ENCODE data around the gene WWOX. TPM values are rescaled to one million over a fixed set of nuclear protein-coding genes. Genes with fewer than 3 reads are reported as not detected.

Gene WWOX
- polyA plus RNA-seq, 6 donors from 2014 or later, result 9.1 to 17.0 (median 12.5) TPM

DNA sequence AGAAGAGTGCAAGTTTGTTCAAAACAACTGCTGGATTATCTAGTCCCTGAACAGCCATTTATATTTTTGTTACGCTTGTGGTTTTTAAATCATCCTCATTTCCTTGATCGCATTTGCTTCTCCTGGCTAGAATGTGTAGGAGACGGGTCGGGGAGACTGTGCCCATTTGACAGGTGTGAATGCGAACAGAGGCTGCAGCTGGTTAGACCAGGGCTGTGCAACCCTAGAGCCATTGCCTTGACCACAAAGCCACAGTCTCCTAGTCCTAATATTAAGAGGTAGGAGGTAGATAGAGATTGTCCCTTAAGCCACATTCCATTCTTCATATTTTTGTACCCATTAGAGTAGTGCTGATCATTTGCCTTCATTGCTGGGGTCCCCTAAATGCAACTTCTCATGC, 639.1 kb downstream of the WWOX start:
- Mint-ChIP-seq H3K4me1 (peaks cover 13 to 27% (median 27%) of the 10 kb centered on the region in 3 donors), H3K27me3 (no peaks in the 10 kb centered on the region), H3K36me3 (no peaks in the 10 kb centered on the region), H3K4me3 (no peak overlapping the region), H3K27ac (peak overlapping the region in 1 of 6 donors; percentile 16), H3K9me3 (no peaks in the 10 kb centered on the region)
- DNase-seq, result no peak
- no peak for ATAC-seq (ENCODE audit: low read depth in 2 of 2)

DNA sequence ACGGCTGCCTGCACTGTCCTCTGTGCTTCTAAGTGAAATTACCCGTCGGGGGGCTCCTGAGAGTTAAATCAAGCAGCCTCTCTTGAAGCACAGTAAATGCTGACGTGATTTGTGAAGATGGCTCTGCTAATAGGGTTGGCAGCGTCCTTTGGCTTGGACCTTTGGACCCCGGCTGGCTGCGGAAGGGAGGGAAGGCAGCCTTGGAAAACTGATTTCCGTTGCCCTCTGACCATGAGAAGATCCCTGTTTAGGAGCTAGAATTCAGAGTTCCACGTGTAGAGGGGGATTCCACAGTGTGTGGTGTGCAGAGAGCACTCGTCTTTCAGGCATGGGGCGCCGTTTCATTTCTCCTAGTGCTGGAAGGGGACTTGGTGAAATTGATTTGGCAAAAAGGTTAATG, 640.8 kb downstream of the WWOX start:
- no peaks in the 10 kb centered on the region for H3K27me3 Mint-ChIP-seq
- peak overlapping the region in 4 of 6 donors; percentile 33 to 78 (median 54) for H3K27ac Mint-ChIP-seq
- no peaks in the 10 kb centered on the region for H3K36me3 Mint-ChIP-seq
- DNase-seq (no peak), ATAC-seq (ENCODE audit: low read depth in 2 of 2) (no peak)
- peaks cover 24 to 43% (median 40%) of the 10 kb centered on the region in 3 donors for H3K4me1 Mint-ChIP-seq
- no peaks in the 10 kb centered on the region for H3K9me3 Mint-ChIP-seq
- H3K4me3 Mint-ChIP-seq, result no peak overlapping the region

DNA sequence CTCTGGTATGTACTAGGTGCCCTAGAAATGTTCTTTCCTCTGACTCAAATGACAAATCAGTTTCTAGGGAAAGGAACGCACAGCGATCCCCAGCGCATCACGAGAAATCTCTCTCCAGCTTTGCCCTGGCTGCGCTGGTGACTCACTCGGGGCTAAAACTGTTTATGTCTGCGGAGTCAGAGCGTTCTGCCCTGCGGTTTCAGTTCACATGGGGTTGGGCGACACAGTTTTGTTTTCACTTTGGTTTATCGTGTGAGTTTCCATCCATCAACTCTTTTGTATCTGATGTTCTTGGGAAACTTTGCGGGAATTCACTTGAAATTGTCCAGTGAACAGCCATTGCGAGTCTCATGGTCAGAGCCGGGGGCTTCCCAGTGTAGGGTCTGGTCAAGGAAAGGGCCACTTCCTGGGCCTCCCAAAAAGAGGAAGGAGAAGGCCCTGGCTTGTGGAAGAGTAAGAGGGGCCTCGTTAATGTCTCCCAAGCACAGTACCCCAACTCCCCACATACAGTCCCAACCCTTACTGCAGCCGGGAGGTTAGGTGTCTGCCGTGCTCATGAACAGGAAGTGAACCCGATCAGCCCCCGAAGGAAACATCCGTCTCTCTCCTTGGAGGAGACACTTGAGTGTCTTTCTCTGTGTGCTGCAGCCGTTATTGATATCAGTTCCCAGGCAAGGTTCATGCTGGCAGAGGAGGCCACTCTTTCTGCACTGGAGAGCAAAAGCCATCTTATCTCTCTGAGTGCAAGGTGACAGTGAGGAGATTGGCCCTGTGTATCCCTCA, 643.2 kb downstream of the WWOX start:
- H3K27ac Mint-ChIP-seq, result peak overlapping the region; percentile 94 to 98 (median 96)
- H3K9me3 Mint-ChIP-seq, result peaks cover 0 to 9% (median 2%) of the 10 kb centered on the region in 7 donors
- H3K4me3 Mint-ChIP-seq, result peak overlapping the region; percentile 53 to 90 (median 74)
- H3K4me1 Mint-ChIP-seq, result peaks cover 26 to 63% (median 47%) of the 10 kb centered on the region in 3 donors
- no peaks in the 10 kb centered on the region for H3K27me3 Mint-ChIP-seq
- peak; percentile 90 to 93 for ATAC-seq (ENCODE audit: low read depth in 2 of 2)
- peak; percentile 58 for DNase-seq
- H3K36me3 Mint-ChIP-seq, result no peaks in the 10 kb centered on the region

DNA sequence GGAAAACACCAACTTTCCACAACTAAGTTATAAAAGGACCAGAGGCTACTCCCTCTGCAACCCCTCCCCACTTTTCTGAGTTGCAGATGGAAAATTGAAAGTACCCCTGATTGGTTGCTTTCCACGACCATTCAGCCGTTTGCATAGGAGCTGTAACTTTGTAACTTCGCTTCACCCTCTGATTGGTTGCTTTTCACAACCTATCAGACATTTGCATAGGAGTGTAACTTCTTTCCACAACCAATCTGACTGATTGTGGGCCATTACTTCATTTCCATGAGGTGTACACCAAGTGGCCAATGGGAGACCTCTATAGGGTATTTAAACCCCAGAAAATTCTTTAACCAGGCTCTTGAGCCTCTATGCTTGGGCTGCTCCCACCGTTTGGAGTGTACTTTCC, 644.1 kb downstream of the WWOX start:
- H3K36me3 Mint-ChIP-seq, result no peaks in the 10 kb centered on the region
- ATAC-seq (ENCODE audit: low read depth in 2 of 2) (no peak), DNase-seq (no peak)
- no peaks in the 10 kb centered on the region for H3K27me3 Mint-ChIP-seq
- peaks cover 0 to 9% (median 2%) of the 10 kb centered on the region in 7 donors for H3K9me3 Mint-ChIP-seq
- peaks cover 29 to 71% (median 56%) of the 10 kb centered on the region in 3 donors for H3K4me1 Mint-ChIP-seq
- H3K27ac Mint-ChIP-seq, result peak overlapping the region in 5 of 6 donors; percentile 94 to 98 (median 95)
- H3K4me3 Mint-ChIP-seq, result peak overlapping the region in 6 of 8 donors; percentile 53 to 90 (median 74)

DNA sequence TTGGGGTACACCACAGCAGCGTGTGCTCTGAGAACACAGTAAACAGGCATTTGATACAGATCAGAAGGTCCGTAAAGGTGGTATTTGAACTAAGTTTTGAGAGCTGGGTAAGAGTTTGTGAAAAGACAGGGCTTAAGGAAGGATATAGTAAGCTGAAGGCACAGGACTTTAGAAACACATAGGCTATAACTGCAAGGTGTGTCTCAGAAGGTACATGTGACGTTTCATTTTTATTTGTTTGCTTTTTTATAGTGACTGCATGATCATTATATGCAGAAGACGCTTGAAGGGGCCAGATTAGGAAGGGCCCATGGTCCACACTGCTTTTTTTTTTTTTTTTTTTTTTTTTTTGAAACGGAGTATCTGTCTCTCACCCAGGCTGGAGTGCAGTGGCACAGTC, 644.6 kb downstream of the WWOX start:
- Mint-ChIP-seq H3K36me3 (no peaks in the 10 kb centered on the region), H3K4me3 (peak overlapping the region in 2 of 8 donors; percentile 9 to 47), H3K4me1 (peaks cover 34 to 77% (median 61%) of the 10 kb centered on the region in 3 donors), H3K27me3 (no peaks in the 10 kb centered on the region), H3K9me3 (peaks cover 0 to 9% (median 2%) of the 10 kb centered on the region in 7 donors), H3K27ac (peak overlapping the region in 4 of 6 donors; percentile 15 to 96 (median 64))
- ATAC-seq (ENCODE audit: low read depth in 2 of 2) (no peak), DNase-seq (no peak)

DNA sequence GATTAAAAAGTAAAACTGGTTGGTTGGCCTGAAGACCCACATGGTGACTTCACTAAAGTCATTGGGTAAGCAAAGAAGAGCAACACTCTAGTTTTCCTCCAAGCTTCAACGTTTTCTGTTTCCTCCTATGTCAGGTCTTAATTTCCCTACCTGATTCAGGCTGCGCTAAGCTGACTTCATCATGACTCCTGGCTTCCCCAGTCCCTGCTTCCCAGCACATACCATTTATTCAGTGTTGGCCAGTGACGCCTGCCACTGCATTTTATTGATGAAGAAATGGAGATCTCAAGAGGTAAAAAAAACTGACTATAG, 645.3 kb downstream of the WWOX start:
- Mint-ChIP-seq H3K4me3 (peak overlapping the region in 1 of 8 donors; percentile 22), H3K4me1 (peaks cover 41 to 82% (median 68%) of the 10 kb centered on the region in 3 donors), H3K27ac (peak overlapping the region in 5 of 6 donors; percentile 25 to 90 (median 78)), H3K27me3 (no peaks in the 10 kb centered on the region), H3K36me3 (no peaks in the 10 kb centered on the region), H3K9me3 (peaks cover 0 to 9% (median 2%) of the 10 kb centered on the region in 7 donors)
- ATAC-seq (ENCODE audit: low read depth in 2 of 2) (no peak), DNase-seq (no peak)

DNA sequence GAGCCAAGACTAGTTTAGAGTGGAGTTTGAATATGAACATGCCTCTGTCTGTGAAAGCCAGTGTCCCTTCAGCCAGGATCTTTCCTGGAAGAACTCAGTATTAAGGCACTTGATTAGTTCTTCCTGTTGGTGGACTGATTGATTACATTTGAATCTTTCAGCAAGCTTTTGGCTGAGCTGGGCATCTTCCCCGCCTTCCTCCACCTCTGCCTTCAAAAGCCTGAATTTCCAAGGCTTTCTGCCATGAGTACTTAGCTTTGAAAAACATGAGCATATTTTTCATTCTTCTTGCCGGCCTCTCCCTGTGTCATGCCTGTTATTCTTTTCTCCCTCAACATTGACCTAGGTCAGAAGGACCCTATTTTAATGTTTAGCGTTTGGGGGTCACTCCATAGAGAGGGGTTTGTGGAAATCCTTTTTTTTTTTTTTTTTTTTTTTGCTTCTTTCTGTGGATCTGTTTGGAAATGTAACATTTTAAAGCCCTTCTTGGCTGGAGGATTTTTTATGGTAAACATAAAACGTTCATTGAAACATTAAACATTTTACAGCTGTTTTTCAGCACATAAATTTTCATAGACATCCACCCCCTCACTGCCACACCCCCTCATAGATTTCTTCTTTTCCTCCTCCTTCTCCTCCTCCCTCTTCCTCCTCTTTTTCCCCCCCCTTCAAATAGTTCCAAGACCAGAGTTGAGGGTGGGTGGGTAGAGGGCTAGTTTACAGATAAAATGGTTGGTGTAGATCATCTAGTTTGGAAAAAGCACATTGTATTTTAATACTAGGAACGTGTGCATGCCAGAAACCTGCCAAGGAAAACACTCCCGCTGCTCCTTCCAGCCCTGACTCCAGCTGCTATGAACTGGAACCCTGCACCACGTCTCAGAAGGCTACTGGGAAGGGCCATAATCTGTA, 645.9 kb downstream of the WWOX start:
- Mint-ChIP-seq H3K4me3 (peak overlapping the region in 1 of 8 donors; percentile 42), H3K27ac (peak overlapping the region; percentile 65 to 91 (median 81))

DNA sequence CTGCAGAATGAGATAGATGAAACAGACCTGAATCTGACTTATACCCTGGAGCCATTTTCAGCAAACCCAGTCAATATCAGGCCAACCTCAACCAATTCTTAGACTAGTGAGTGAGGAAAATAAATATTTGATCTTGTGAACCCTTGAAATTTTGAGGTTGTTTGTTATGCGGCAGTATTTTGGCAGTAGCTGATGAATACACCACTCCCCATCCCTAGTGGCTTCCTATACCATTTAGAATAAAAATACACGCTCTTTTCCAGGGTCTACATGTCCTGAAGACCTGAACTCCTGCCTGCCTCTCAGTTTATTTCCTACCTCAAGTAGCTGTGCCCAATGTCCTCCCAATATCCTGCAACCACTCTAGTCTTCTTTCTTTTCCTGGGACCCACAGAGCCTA, 647.3 kb downstream of the WWOX start:
- H3K27me3 Mint-ChIP-seq, result no peaks in the 10 kb centered on the region
- DNase-seq, result no peak
- H3K9me3 Mint-ChIP-seq, result peaks cover 0 to 9% (median 2%) of the 10 kb centered on the region in 7 donors
- no peak for ATAC-seq (ENCODE audit: low read depth in 2 of 2)
- no peaks in the 10 kb centered on the region for H3K36me3 Mint-ChIP-seq
- peak overlapping the region in 1 of 6 donors; percentile 67 for H3K27ac Mint-ChIP-seq
- H3K4me1 Mint-ChIP-seq, result peaks cover 57 to 91% (median 83%) of the 10 kb centered on the region in 3 donors
- peak overlapping the region in 1 of 8 donors; percentile 6 for H3K4me3 Mint-ChIP-seq

More for the DNA sequence above, 645.9 kb downstream of the WWOX start:
- Mint-ChIP-seq H3K27me3 (no peaks in the 10 kb centered on the region), H3K36me3 (no peaks in the 10 kb centered on the region), H3K9me3 (peaks cover 0 to 9% (median 2%) of the 10 kb centered on the region in 7 donors), H3K4me1 (peaks cover 47 to 88% (median 72%) of the 10 kb centered on the region in 3 donors)
- ATAC-seq (ENCODE audit: low read depth in 2 of 2), result no peak
- no peak for DNase-seq

DNA sequence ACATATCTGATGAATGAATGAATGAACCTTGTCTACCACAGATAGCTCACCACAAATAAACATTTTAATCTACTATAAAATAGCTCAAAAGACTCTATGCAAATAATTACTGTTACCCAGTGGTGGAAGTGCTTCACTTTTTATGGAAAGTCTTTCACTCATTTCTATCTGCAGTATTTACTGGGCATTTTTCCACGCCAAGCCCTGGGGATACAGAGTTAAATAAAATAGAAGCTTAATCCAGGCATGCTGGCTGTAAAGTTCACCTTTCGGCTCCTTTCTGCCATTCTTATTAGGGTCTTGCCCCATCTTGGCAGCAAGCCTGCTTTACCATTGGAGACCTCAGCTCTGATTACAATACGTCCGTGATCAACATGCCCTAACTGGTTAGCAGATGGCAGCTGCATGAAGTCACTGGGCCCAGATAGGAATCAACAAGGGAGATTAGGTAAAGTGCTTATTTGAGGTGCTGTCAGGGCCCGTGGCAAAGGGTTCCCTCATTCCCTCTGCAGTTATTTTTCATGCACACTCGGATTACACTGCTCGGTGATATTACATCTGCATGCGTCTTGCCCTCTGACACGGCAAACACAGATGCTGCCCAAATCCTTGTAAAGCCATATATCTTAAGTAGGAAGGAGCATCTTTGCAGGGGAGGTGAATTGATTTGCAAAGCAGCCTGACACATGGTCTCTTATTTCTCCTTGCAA, 648.9 kb downstream of the WWOX start:
- H3K27ac Mint-ChIP-seq, result peak overlapping the region in 5 of 6 donors; percentile 51 to 95 (median 82)
- H3K36me3 Mint-ChIP-seq, result no peaks in the 10 kb centered on the region
- no peaks in the 10 kb centered on the region for H3K27me3 Mint-ChIP-seq
- H3K9me3 Mint-ChIP-seq, result peaks cover 0 to 9% (median 2%) of the 10 kb centered on the region in 7 donors
- H3K4me3 Mint-ChIP-seq, result peak overlapping the region; percentile 37 to 93 (median 80)
- ATAC-seq (ENCODE audit: low read depth in 2 of 2) (no peak), DNase-seq (no peak)
- peaks cover 46 to 91% (median 83%) of the 10 kb centered on the region in 3 donors for H3K4me1 Mint-ChIP-seq

DNA sequence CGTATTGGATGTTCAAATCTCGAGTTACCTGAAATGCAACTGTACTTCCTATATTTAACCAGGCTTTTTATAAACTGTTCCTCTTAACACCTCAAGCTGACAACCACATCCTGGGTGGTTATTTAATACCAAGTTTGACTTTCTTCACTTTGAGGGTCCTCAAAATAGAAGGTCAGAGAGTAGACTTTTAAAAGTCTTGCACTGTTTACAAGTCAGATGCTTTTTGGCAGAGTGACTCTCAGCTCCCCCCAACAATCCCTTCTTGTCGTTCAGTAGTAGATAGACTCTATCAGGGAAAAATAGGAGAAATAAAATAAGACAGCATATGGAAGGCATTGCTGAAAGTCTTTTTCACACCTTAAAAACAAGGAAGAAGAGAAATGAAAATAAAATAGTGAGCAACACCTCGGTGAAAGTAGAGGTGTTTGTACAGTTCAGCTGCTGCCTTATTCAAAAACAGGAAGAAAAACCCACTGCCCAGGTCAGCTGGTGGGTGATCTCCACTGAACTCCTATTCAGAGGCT, 650.4 kb downstream of the WWOX start:
- peak overlapping the region; percentile 36 to 97 (median 85) for H3K27ac Mint-ChIP-seq
- no peaks in the 10 kb centered on the region for H3K27me3 Mint-ChIP-seq
- H3K9me3 Mint-ChIP-seq, result peaks cover 0 to 9% (median 2%) of the 10 kb centered on the region in 7 donors
- ATAC-seq (ENCODE audit: low read depth in 2 of 2) (peak; percentile 75 to 79), DNase-seq (peak; percentile 46)
- H3K36me3 Mint-ChIP-seq, result peaks cover 0 to 3% of the 10 kb centered on the region in 2 donors
- peaks cover 46 to 89% (median 82%) of the 10 kb centered on the region in 3 donors for H3K4me1 Mint-ChIP-seq
- H3K4me3 Mint-ChIP-seq, result peak overlapping the region; percentile 69 to 93 (median 88)

DNA sequence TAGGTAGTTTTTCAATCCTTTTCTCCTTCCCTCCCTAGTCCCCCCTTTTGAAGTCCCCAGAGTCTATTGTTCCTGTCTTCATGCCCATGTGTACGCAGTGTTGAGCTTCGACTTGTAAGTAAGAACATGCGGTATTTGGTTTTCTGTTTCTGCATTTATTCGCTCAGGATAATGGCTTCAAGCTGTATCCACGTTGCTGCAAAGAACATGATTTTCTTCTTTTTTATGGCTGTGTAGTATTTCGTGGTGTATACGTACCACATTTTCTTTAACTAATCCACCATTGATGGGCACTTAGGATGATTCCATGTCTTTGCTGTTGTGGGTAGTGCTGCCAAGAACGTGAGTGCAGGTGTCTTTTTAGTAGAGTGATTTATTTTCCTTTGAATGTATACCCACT, 651.2 kb downstream of the WWOX start:
- Mint-ChIP-seq H3K9me3 (peaks cover 0 to 9% (median 2%) of the 10 kb centered on the region in 7 donors), H3K27ac (peak overlapping the region; percentile 59 to 97 (median 83)), H3K36me3 (peaks cover 0 to 9% of the 10 kb centered on the region in 2 donors), H3K4me1 (peaks cover 44 to 89% (median 82%) of the 10 kb centered on the region in 3 donors), H3K27me3 (no peaks in the 10 kb centered on the region), H3K4me3 (peak overlapping the region; percentile 69 to 93 (median 88))
- ATAC-seq (ENCODE audit: low read depth in 2 of 2) (no peak), DNase-seq (no peak)

DNA sequence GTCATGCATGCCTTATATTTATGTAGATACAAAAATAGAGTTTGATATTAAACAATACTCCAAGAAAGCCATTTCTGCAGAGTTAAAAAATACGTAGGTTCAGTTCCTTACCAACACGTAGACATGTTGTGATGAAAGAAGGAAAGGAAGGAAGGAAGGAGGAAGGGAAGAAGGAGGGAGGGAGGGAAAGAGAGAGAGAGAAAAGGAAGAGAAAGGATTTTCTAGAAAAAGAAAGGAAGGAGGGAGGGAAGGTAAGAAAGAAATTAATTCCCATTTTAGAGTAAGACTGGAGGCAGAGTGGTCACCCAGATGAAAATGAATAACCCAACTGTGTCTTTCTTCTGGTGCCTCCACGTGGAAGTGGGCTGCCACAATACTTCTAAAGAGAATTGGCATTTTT, 652.1 kb downstream of the WWOX start:
- Mint-ChIP-seq H3K36me3 (peaks cover 0 to 17% of the 10 kb centered on the region in 2 donors), H3K27ac (peak overlapping the region; percentile 82 to 97 (median 90)), H3K9me3 (peaks cover 0 to 8% (median 2%) of the 10 kb centered on the region in 7 donors), H3K4me3 (peak overlapping the region; percentile 69 to 88 (median 86)), H3K27me3 (no peaks in the 10 kb centered on the region), H3K4me1 (peaks cover 47 to 86% (median 81%) of the 10 kb centered on the region in 3 donors)
- ATAC-seq (ENCODE audit: low read depth in 2 of 2) (no peak), DNase-seq (no peak)

All from naive B cell (primary cell).